BLaER1 treated with 17β-estradiol and CSF1 and Interleukin-3, amounts not matched to agents 10 nM and 100 nM (cell line): ENCODE results near the gene COMMD1.

Source experiments
- H3K27ac ChIP-seq, 11 experiments: shearing (Covaris generic); formaldehyde crosslinking; 2 replicates each; pipeline ENCODE4 v1.8.1; 2022
- H3K27me3 ChIP-seq, 11 experiments: shearing (Covaris generic); formaldehyde crosslinking; 2 replicates each; pipeline ENCODE4 v1.8.1; 2022
- H3K36me3 ChIP-seq, 11 experiments: shearing (Covaris generic); formaldehyde crosslinking; 2 replicates each; pipeline ENCODE4 v1.8.1; 2022
- H3K4me1 ChIP-seq, 10 experiments: shearing (Covaris generic); formaldehyde crosslinking; 2 replicates each; pipeline ENCODE4 v1.8.1; 2022
- H3K4me2 ChIP-seq, 11 experiments: shearing (Covaris generic); formaldehyde crosslinking; 2 replicates each; pipeline ENCODE4 v1.8.1; 2022
- H3K4me3 ChIP-seq, 10 experiments: shearing (Covaris generic); formaldehyde crosslinking; 2 replicates each; pipeline ENCODE4 v1.8.1; 2022
- H3K9ac ChIP-seq, 11 experiments: shearing (Covaris generic); formaldehyde crosslinking; 2 replicates each; pipeline ENCODE4 v1.8.1; 2022
- H3K9me3 ChIP-seq, 11 experiments: shearing (Covaris generic); formaldehyde crosslinking; replicated peaks in 1 of 11; 2 replicates each; pipeline ENCODE4 v1.8.1; 2022
- H4K20me1 ChIP-seq, 11 experiments: shearing (Covaris generic); formaldehyde crosslinking; 2 replicates each; pipeline ENCODE4 v1.8.1; 2022
- Cebpa-rat ChIP-seq, 11 experiments: shearing (Covaris generic); IDR thresholded peaks; 2 replicates each; pipeline ENCODE4 v1.8.1; 2022

The COMMD1 gene

DNA sequence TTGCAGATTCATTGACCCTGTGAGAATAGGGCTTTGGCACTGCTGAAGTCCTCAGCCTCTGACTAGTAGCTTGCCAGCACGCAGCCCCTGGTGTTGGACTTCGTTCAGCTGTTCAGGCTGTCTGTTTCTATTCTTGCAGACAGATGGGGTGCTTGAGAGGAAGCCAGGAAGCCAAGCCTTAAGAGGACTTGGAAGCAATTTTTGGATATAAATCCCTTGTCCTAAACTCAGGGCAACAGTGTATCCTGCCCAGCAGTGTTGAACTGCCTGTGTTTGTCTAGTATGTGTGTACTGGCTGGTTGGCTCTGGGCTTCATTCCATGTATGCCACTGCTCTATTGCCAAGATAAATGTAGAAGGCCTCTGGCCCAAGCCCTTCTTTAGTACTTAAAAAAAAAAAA is 108.6 kb downstream of the COMMD1 start:
- TF ChIP-seq Cebpa-rat (IDR thresholded peaks at IDR 0.05) = no peak
- no peaks in the 10 kb centered on the region for H3K36me3 ChIP-seq
- H3K27me3 ChIP-seq = no peaks in the 10 kb centered on the region
- peaks cover 0 to 15% (median 0%) of the 10 kb centered on the region in 11 experiments; a peak in 3 of 22 replicates for H3K9me3 ChIP-seq
- no peak overlapping the region for H3K9ac ChIP-seq
- H3K4me3 ChIP-seq = no peak overlapping the region
- no peak overlapping the region for H3K27ac ChIP-seq
- no peaks in the 10 kb centered on the region for H4K20me1 ChIP-seq
- no peak overlapping the region for H3K4me2 ChIP-seq
- H3K4me1 ChIP-seq = peaks cover 0 to 10% (median 0%) of the 10 kb centered on the region in 10 experiments; a peak in 3 of 20 replicates

DNA sequence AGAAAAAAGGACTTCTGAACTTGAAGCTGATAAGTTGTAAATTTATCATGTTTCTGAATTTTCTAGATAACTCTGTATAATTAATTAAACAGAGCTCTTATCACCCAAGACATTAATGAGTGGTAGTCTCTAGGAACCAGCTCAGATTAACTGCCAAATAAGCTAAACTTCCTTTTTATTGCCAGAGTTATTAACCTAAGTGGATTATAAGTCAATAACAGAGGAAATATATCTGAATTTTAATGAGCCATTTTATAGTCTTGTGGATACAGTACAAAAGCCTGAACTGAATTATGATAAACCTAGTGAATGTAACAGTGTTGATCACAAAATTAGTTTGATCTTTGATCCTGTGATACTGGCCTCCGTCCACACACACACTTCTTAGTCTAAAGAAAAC is 111.5 kb downstream of the COMMD1 start:
- Histone ChIP-seq H3K9ac (no peak overlapping the region), H3K27ac (no peak overlapping the region), H3K27me3 (no peaks in the 10 kb centered on the region), H3K36me3 (peaks cover 0 to 14% (median 3%) of the 10 kb centered on the region in 11 experiments; a peak in 7 of 22 replicates), H3K4me3 (no peak overlapping the region), H3K4me1 (peaks cover 0 to 5% (median 0%) of the 10 kb centered on the region in 10 experiments; a peak in 3 of 20 replicates), H4K20me1 (no peaks in the 10 kb centered on the region), H3K9me3 (peaks cover 0 to 17% (median 6%) of the 10 kb centered on the region in 11 experiments; a peak in 7 of 22 replicates), H3K4me2 (no peak overlapping the region)
- no peak for TF ChIP-seq Cebpa-rat (IDR thresholded peaks at IDR 0.05)

DNA sequence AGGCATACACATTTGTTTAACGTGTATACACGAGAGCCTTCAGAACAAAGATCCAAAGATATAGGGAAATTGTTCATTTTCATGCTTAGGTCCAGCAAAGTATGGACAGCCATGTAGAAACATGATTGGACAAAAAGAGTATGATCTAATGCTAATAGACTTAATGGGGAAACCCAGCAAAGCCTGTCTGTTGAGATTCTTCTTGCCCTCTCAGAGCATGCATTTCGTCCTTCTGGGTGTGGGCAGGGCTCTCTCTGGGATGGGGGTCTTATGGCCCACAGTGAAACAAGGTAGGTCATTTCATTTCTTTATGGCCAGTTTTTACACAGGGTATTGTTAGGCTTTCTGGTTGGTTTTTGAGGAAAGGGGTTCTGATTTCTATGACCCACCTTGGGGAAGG is 124.4 kb downstream of the COMMD1 start:
- no peak overlapping the region for H3K9ac ChIP-seq
- peaks cover 0 to 11% (median 6%) of the 10 kb centered on the region in 11 experiments; a peak in 4 of 22 replicates for H3K9me3 ChIP-seq
- H3K36me3 ChIP-seq = peaks cover 0 to 4% (median 0%) of the 10 kb centered on the region in 11 experiments; a peak in 1 of 22 replicates
- peaks cover 0 to 9% (median 6%) of the 10 kb centered on the region in 10 experiments; a peak in 8 of 20 replicates for H3K4me1 ChIP-seq
- TF ChIP-seq Cebpa-rat (IDR thresholded peaks at IDR 0.05) = no peak
- no peak overlapping the region for H3K4me3 ChIP-seq
- H3K27ac ChIP-seq = no peak overlapping the region
- no peaks in the 10 kb centered on the region for H4K20me1 ChIP-seq
- no peaks in the 10 kb centered on the region for H3K27me3 ChIP-seq
- no peak overlapping the region for H3K4me2 ChIP-seq

DNA sequence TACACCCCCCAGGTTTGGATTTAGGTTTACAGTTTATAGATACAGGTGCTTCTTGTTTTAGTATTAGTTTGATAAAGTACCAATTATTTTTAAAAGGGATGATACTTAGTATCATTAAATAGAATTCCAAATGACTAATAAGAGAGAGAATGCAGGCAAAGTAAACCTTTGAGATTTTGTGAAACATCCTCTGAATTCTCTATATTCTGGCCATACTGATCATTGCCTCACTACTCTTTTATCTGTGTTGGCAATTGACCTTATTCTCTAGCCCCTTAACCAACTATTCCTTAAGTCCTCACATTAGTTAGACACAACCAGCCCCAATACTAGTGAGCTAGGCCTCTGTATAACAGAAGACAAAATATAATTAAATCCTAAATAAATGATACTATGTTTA is 125.4 kb downstream of the COMMD1 start:
- Histone ChIP-seq H3K9ac (no peak overlapping the region), H3K27ac (no peak overlapping the region), H3K4me1 (peaks cover 0 to 9% (median 6%) of the 10 kb centered on the region in 10 experiments; a peak in 8 of 20 replicates), H3K9me3 (peaks cover 0 to 6% (median 4%) of the 10 kb centered on the region in 11 experiments; a peak in 4 of 22 replicates), H3K4me2 (no peak overlapping the region), H3K27me3 (no peaks in the 10 kb centered on the region), H3K4me3 (no peak overlapping the region), H4K20me1 (no peaks in the 10 kb centered on the region), H3K36me3 (peaks cover 0 to under 1% (median 0%) of the 10 kb centered on the region in 11 experiments; a peak in 1 of 22 replicates)
- TF ChIP-seq Cebpa-rat (IDR thresholded peaks at IDR 0.05) = no peak

DNA sequence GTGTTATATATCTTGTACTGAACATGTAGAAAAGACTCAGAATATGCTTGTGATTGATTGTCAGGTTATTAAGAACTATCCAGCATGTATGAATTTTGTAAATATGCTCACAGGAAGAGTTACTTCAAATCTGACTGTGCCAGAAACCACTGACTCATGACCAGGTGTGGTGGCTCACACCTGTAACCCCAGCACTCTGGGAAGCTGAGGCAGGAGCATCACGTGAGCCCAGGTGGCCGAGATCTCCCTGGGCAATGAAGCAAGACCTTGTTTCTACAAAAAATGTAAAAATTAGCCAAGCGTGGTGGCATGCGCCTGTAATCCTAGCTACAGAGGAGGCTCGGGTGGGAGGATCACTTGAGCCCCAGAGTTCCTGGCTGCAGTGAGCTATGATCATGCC is 126.6 kb downstream of the COMMD1 start:
- H3K27ac ChIP-seq = no peak overlapping the region
- H3K9me3 ChIP-seq = 0 out of 22 replicates have a peak, but pooled peaks cover 0 to 2% (median 0%) of the 10 kb centered on the region in 11 experiments
- H3K4me1 ChIP-seq = peaks cover 0 to 9% (median 6%) of the 10 kb centered on the region in 10 experiments; a peak in 9 of 20 replicates

DNA sequence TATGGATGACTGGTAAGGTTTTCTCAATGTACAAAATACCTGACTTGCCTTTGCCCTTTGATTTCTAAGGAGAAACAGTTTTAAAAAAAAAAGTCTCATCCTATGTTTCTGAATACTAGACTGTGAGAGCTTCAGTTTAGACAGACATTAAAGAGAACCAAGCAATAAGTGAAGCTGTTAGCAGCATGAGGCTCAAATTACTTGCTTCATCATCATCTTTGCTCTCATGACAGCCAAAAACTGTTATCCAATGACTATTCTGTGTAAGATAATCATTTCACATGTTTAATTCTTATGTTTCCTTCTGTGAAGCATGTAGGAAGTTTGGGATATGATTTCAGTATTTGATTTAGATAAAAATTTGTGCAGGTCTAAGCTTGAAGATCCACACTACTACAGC is 129.2 kb downstream of the COMMD1 start:
- no peak overlapping the region for H3K9ac ChIP-seq
- H3K4me2 ChIP-seq = no peak overlapping the region
- H3K27ac ChIP-seq = no peak overlapping the region

More for the DNA sequence above, 126.6 kb downstream of the COMMD1 start:
- no peaks in the 10 kb centered on the region for H3K27me3 ChIP-seq
- H3K36me3 ChIP-seq = no peaks in the 10 kb centered on the region
- no peaks in the 10 kb centered on the region for H4K20me1 ChIP-seq
- TF ChIP-seq Cebpa-rat (IDR thresholded peaks at IDR 0.05) = no peak
- no peak overlapping the region for H3K4me3 ChIP-seq
- H3K9ac ChIP-seq = no peak overlapping the region
- H3K4me2 ChIP-seq = peak overlapping the region in 5 of 11 experiments; percentile 2 to 31 (median 23); a peak in 6 of 22 replicates

DNA sequence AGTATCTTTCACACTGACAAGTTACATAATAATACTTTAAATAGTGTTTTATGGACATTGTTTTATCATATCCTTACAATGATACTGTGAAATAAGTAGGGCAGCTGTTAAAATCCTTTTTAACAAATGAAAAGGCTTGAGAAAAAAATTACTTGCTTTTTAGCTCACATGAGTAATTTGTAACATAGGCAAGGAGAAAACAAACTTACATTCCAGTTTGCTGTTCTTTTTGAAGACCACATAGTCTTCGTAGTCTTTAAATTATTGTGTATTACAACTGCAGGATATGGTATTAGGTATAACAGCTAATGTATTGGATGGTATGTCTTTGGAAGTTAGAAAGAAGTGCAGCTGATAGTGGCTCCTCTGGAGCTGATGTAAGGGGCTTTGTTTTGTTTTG is 130.8 kb downstream of the COMMD1 start:
- Histone ChIP-seq H3K36me3 (0 out of 22 replicates have a peak, but pooled peaks cover 0 to under 1% (median 0%) of the 10 kb centered on the region in 11 experiments), H3K4me1 (peaks cover 28 to 43% (median 35%) of the 10 kb centered on the region in 10 experiments), H4K20me1 (no peaks in the 10 kb centered on the region)

More for the DNA sequence above, 129.2 kb downstream of the COMMD1 start:
- peaks cover 15 to 29% (median 24%) of the 10 kb centered on the region in 10 experiments for H3K4me1 ChIP-seq
- H4K20me1 ChIP-seq = no peaks in the 10 kb centered on the region
- H3K9me3 ChIP-seq = peaks cover 0 to 6% (median 0%) of the 10 kb centered on the region in 11 experiments; a peak in 1 of 22 replicates
- no peak for TF ChIP-seq Cebpa-rat (IDR thresholded peaks at IDR 0.05)
- no peaks in the 10 kb centered on the region for H3K27me3 ChIP-seq
- no peaks in the 10 kb centered on the region for H3K36me3 ChIP-seq
- H3K4me3 ChIP-seq = no peak overlapping the region

DNA sequence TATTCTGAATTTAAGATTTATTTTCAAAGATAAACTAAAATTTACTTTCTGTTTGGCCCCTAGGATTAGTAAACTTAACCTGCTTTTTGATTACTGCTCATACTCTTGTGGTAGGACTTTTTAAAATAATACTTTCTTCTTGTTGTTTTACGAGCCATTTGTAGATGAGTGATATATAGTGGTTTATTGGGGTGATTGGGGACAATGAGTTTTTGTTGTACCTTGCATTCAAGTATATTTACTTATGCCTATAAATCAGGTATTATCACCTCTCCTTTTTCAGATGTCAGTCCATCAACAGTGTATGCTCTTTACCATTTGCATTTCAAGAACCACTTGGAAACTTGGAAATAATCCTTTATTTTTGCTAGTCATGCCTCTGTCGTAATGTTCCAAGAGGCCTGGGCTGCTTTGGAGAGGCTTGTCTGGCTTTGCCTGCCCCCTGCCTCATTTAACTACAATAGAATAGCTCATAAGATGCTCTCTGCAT is 131.3 kb downstream of the COMMD1 start:
- Histone ChIP-seq H3K4me3 (no peak overlapping the region), H3K27me3 (no peaks in the 10 kb centered on the region), H3K9me3 (peaks cover 3 to 16% (median 6%) of the 10 kb centered on the region in 11 experiments; a peak in 19 of 22 replicates), H3K27ac (peak overlapping the region in 3 of 11 experiments; percentile 4 to 91 (median 87); a peak in 2 of 22 replicates), H3K4me1 (peaks cover 28 to 45% (median 37%) of the 10 kb centered on the region in 10 experiments), H4K20me1 (no peaks in the 10 kb centered on the region), H3K4me2 (peak overlapping the region in 1 of 11 experiments; percentile 28; a peak in 1 of 22 replicates), H3K36me3 (peaks cover 0 to 6% (median 2%) of the 10 kb centered on the region in 11 experiments; a peak in 11 of 22 replicates), H3K9ac (no peak overlapping the region)
- no peak for TF ChIP-seq Cebpa-rat (IDR thresholded peaks at IDR 0.05)

More for the DNA sequence above, 130.8 kb downstream of the COMMD1 start:
- no peak overlapping the region for H3K4me2 ChIP-seq
- H3K9me3 ChIP-seq = peaks cover 0 to 11% (median under 1%) of the 10 kb centered on the region in 11 experiments; a peak in 9 of 22 replicates
- no peak for TF ChIP-seq Cebpa-rat (IDR thresholded peaks at IDR 0.05)
- no peak overlapping the region for H3K9ac ChIP-seq
- H3K27me3 ChIP-seq = no peaks in the 10 kb centered on the region
- H3K27ac ChIP-seq = no peak overlapping the region
- H3K4me3 ChIP-seq = no peak overlapping the region

DNA sequence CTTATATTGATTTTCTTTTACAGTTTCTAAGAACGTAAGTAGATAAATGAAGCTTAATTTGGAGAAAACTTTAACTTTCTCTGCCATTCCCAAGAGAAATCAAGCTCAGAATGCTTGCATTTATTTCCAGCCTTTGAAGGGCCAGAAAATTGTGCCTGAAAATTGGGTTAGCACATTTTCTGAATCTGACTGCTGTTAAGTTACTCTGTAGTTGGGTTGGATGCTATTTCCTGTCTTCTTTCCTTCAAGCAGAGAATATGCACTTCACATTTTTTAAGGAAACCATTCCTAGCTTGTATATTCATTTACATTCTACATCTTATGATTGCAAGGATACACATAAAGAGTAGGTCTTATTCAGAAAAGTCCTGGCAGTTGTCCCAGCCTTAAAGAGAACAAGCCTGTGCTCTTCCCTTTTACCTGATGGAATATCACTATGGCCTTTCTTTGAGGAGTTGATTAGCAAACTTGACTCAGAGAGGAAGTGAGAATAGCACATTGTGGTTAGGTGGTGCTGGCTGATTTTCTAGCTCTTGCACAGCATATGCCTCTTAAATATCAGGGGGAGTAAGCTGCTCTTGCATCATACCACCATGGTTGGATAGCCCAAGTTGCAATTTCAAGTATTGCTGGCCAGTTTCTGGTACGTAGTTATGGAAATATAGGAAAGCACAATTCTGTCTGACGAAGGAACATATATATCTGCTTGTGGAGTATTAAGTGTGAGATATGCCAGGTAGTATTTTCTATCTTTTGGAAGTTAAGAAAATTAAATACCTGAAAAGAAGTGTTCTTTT is 133.7 kb downstream of the COMMD1 start:
- Histone ChIP-seq H4K20me1 (no peaks in the 10 kb centered on the region), H3K27ac (peak overlapping the region; percentile 61 to 91 (median 87); a peak in 21 of 22 replicates), H3K9ac (peak overlapping the region; percentile 18 to 71 (median 62); a peak in 18 of 22 replicates)

More for the DNA sequence above, 133.7 kb downstream of the COMMD1 start:
- no peaks in the 10 kb centered on the region for H3K27me3 ChIP-seq
- peaks cover 25 to 45% (median 32%) of the 10 kb centered on the region in 10 experiments for H3K4me1 ChIP-seq
- no peak overlapping the region for H3K4me3 ChIP-seq
- peak; percentile 57 to 99 (median 98); a peak in 21 of 22 replicates for TF ChIP-seq Cebpa-rat (IDR thresholded peaks at IDR 0.05)
- H3K4me2 ChIP-seq = peak overlapping the region; percentile 59 to 92 (median 75)
- peaks cover 0 to 19% (median 14%) of the 10 kb centered on the region in 11 experiments; a peak in 18 of 22 replicates for H3K36me3 ChIP-seq
- peaks cover 25 to 40% (median 29%) of the 10 kb centered on the region in 11 experiments for H3K9me3 ChIP-seq
